H54 (cell line): ENCODE measurements around the gene IFT80.
"Not testable (repeated sequence)": the region's sequence is repeated elsewhere in the genome, so short reads cannot be mapped to it uniquely, and the experiment has no call there.

Source experiments
- DNase-seq: peaks from one replicate; pipeline ENCODE4 v3.0.0; 2011; ENCODE audit warnings: low spot score, mixed read lengths; ENCODE audit not compliant: insufficient read length
- FAIRE-seq: peaks from 3 replicates; lab custom pipeline; 2011; peaks lifted over from hg19 to GRCh38; lab: Jason Lieb, UNC
- POLR2A ChIP-seq: IDR thresholded peaks from 2 replicates; pipeline ENCODE4 v1.6.1; 2011; ENCODE audit warnings: low read depth, mild to moderate bottlenecking, low read length

The IFT80 gene

GRCh38 chr3:160384639-160385318 is 14.2 kb downstream of the IFT80 start:
- no peak for TF ChIP-seq POLR2A
- FAIRE-seq (no peak), DNase-seq (no peak)

- TF ChIP-seq POLR2A = no peak
- FAIRE-seq (peak; percentile 30), DNase-seq (no peak)
These were observed 17.6 kb downstream of the IFT80 start for GRCh38 chr3:160381470-160381869.

- DNase-seq = no peak
- TF ChIP-seq POLR2A = no peak
- no peak for FAIRE-seq
These were observed 19.3 kb downstream of the IFT80 start for GRCh38 chr3:160379628-160380214.

DNA sequence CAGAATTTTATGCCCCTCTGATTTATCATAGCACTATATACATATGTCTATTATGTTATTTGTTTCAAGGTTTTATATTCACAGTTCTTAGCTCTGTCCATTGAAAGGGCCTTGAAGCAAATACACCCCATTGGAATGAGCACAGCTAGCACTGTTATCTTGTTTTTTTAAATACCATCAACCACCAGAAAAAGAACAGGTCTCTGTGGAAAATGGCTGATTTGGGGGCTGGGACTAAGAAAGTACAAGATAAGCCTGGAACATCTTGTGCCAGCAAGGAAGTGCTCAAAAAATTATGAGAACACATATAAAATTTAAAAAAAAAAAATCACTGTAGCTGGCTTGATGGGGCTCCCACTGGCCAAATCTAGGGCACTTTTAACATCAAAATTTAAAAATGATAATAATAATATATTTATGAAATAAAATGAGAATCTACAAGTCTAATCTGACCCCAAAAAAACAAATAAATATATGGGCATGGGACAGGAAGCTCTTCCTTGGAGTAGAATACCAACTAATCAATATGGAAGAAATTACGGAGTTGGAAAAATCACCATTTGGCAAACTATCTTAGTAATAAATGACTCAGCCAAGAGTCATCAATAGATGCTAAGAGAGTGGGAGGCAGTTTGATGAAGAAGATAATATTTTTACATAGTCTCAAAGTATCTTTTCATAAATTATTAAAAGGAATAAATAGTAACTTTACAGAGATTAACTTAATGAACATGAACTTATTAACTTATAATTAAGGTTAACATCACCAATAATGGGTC is 20.5 kb downstream of the IFT80 start:
- no peak for TF ChIP-seq POLR2A
- DNase-seq = no peak
- no peak for FAIRE-seq

- no peak for TF ChIP-seq POLR2A
- no peak for FAIRE-seq
- DNase-seq = no peak
These were observed 22.3 kb downstream of the IFT80 start for GRCh38 chr3:160376681-160377080.

DNA sequence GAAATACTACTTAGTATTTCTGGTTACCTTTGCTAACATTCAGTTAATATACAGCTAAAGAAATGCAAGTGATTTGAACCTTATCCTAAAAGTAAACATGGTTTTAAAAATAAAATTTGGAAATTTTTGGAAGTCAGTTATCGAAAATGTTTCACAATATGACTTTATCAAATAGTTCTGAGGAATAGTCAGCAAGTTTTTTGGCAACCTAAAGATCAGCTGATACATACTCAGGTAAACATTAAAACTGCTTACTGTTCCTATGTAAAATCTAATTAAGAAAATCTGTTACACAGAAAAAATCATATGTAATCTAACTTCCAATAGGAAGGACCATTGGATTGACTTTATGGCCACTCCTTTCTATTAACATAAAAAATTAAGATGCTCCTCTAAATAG is 24.1 kb downstream of the IFT80 start:
- DNase-seq (no peak), FAIRE-seq (no peak)
- TF ChIP-seq POLR2A = no peak

GRCh38 chr3:160374472-160374871 is 24.6 kb downstream of the IFT80 start:
- DNase-seq (no peak), FAIRE-seq (no peak)
- no peak for TF ChIP-seq POLR2A

- TF ChIP-seq POLR2A = no peak
These were observed 25.4 kb downstream of the IFT80 start for GRCh38 chr3:160373655-160374054.

GRCh38 chr3:160372780-160373179 is 26.2 kb downstream of the IFT80 start:
- DNase-seq (no peak), FAIRE-seq (no peak)
- TF ChIP-seq POLR2A = no peak

More at GRCh38 chr3:160373655-160374054, 25.4 kb downstream of the IFT80 start:
- FAIRE-seq = no peak
- DNase-seq = no peak

GRCh38 chr3:160370987-160371857 is 27.8 kb downstream of the IFT80 start:
- FAIRE-seq (no peak), DNase-seq (no peak)
- TF ChIP-seq POLR2A = no peak

DNA sequence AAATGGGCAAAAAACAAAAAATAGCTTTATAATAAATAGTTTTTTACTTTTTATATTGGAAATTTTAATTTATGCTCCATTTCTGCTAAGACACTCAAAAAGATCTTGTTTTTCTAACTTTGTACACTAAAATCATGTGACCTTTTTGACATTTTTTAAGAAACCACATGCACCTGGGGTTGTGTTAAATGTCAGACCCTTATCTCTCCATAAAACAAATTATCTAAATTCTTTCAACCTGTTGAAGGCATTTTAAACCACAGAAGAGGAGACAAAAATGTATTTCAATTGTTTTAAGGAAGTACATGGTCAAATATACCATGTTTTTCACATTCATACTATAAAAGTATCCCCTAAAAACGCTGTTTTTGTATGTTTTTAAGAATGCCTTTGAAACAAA is 29.2 kb downstream of the IFT80 start:
- TF ChIP-seq POLR2A = no peak
- no peak for DNase-seq
- no peak for FAIRE-seq

- no peak for TF ChIP-seq POLR2A
- FAIRE-seq (no peak), DNase-seq (no peak)
These were observed 30.2 kb downstream of the IFT80 start for GRCh38 chr3:160368804-160369203.

GRCh38 chr3:160365869-160366522 is 33.0 kb downstream of the IFT80 start:
- FAIRE-seq (no peak), DNase-seq (no peak)
- no peak for TF ChIP-seq POLR2A

DNA sequence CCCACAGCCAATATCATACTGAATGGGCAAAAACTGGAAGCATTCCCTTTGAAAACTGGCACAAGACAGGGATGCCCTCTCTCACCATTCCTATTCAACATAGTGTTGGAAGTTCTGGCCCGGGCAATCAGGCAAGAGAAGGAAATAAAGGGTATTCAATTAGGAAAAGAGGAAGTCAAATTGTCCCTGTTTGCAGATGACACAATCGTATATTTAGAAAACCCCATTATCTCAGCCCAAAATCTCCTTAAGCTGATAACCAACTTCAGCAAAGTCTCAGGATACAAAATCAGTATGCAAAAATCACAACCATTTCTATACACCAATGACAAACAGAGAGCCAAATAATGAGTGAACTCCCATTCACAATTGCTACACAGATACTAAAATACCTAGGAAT is 36.1 kb downstream of the IFT80 start:
- FAIRE-seq, DNase-seq: not testable (repeated sequence)
